GM10248 (cell line): ENCODE results near the gene CTNNBIP1.

Experiments used
- CTCF ChIA-PET: fragments of 300-600 bp; sonication (Branson Sonifier 250); formaldehyde crosslinking; extraction: SDS; loops from one replicate; lab custom pipeline; 2021; ENCODE audit warnings: antibody characterized with exemption; lab: Yijun Ruan, JAX
- POLR2A ChIA-PET: fragments of 350-650 bp; sonication (Branson Sonifier 250); formaldehyde crosslinking; extraction: SDS; loops from one replicate; lab custom pipeline; 2020; ENCODE audit warnings: antibody characterized with exemption; lab: Yijun Ruan, JAX
- DNase-seq: peaks from one replicate; pipeline ENCODE4 v3.0.0; 2012; ENCODE audit errors: extremely low spot score
- TF ChIP-seq, protein P1 (sequence below): IDR thresholded peaks from 2 replicates; pipeline ENCODE4 v1.5.1; 2012; ENCODE audit warnings: mild to moderate bottlenecking, low read depth; ENCODE audit errors: extremely low read depth, missing control alignments, control extremely low read depth

Gene CTNNBIP1

GRCh38 chr1:9882945-9883303, 27.1 kb downstream of the CTNNBIP1 start:
- POLR2A ChIA-PET: no interaction called here
- DNase-seq: no peak
- TF ChIP-seq, protein P1, sequence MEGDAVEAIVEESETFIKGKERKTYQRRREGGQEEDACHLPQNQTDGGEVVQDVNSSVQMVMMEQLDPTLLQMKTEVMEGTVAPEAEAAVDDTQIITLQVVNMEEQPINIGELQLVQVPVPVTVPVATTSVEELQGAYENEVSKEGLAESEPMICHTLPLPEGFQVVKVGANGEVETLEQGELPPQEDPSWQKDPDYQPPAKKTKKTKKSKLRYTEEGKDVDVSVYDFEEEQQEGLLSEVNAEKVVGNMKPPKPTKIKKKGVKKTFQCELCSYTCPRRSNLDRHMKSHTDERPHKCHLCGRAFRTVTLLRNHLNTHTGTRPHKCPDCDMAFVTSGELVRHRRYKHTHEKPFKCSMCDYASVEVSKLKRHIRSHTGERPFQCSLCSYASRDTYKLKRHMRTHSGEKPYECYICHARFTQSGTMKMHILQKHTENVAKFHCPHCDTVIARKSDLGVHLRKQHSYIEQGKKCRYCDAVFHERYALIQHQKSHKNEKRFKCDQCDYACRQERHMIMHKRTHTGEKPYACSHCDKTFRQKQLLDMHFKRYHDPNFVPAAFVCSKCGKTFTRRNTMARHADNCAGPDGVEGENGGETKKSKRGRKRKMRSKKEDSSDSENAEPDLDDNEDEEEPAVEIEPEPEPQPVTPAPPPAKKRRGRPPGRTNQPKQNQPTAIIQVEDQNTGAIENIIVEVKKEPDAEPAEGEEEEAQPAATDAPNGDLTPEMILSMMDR: no peak
- CTCF ChIA-PET: interaction anchor here (0.7 to 0.8 kb wide), 2 partner anchors 10 to 14 kb away, joined by 3 read pairs; no protein-coding TSS in a partner anchor

DNA sequence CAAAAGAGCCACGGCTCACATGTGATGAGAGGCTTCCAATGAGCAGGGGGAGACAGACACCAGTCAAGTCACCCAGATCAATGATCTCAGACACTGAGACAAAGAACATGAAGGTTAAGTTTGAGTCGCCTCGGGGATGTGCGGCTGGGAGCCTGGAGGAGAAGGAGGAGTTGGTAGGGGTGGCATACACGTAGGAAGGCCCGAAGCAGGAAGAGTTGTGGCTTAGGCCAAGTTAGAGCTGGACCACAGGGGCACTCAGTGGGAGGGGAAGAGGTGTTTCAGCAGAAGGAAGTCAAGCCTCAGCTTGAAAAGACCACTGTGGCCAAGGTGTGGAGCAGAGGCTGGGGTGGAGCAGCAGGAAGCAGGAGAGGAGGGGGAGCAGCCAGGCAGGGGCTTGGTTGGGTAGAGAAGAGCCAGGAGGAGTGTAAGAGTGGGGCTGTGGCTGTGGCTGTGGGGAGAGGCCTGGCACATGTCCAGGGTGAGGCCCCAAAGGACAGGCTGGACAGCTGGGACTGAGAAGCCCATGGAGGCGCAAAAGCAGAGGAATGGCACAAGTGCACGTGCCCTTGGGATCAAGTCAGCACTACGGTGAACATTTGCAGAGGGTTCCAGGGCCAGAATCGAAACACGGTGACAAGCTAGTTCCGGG, 27.6 kb downstream of the CTNNBIP1 start:
- POLR2A ChIA-PET: no interaction called here
- TF ChIP-seq, protein P1: no peak
- DNase-seq: no peak
- CTCF ChIA-PET: interaction anchor here (0.7 kb wide), 1 partner anchor 10 kb away, joined by 3 read pairs; no protein-coding TSS in a partner anchor

DNA sequence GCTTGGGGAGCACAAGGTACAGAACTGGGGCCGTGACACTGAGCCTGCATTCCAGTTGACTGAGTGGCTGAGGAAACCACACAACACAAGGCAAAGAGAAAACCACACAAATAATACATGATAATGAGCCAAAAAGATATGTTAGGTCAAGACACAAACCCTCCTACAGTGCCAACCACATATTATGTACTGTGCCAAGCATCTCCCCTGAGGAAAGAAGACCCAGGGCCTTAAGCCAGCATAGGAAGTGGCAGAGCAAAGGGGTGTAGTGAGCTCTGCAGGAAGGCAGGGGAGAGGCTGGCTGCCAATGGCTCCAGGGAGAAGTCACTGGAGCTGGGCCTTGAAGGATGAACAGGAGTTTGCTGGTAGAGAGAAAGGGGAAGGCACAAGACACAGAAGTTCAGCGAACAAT, 28.2 kb downstream of the CTNNBIP1 start:
- POLR2A ChIA-PET: no interaction called here
- TF ChIP-seq, protein P1: no peak
- CTCF ChIA-PET: no interaction called here
- DNase-seq: no peak

- POLR2A ChIA-PET: no interaction called here
- CTCF ChIA-PET: interaction anchor here (0.9 to 3.5 kb wide), 7 partner anchors 10 to 263 kb away, joined by 3 to 21 read pairs (median 5); partner anchors contain the start of genes LZIC and NMNAT1
- DNase-seq: no peak
- TF ChIP-seq, protein P1: no peak
Measured at GRCh38 chr1:9878404-9878803, 31.7 kb downstream of the CTNNBIP1 start.

GRCh38 chr1:9877962-9878361, 32.1 kb downstream of the CTNNBIP1 start:
- no peak for DNase-seq
- ChIA-PET CTCF (interaction anchor here (0.9 to 3.5 kb wide), 9 partner anchors 10 to 262 kb away, joined by 3 to 21 read pairs (median 5); partner anchors contain the start of genes LZIC, NMNAT1 and UBE4B), POLR2A (no interaction called here)
- TF ChIP-seq, protein P1: no peak

DNA sequence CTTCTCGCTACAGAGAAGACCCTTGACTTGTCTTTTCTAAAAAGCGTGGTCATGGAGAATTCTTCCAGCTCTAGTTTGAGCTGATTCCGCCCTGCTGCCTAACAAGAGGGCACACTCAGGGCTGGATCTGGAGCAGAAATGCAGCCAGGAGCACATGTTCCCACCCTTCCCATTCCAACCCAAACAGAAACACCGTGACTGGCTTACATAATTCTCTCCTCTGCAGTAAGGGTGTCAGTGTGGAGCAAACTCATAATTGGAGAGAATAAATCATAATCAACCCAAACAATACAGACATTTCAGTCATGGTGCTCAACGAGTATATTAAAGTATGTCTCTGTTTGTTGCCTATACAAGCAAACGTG, 34.5 kb downstream of the CTNNBIP1 start:
- POLR2A ChIA-PET: no interaction called here
- DNase-seq: no peak
- TF ChIP-seq, protein P1: no peak
- CTCF ChIA-PET: interaction anchor here (0.8 to 5.9 kb wide), 12 partner anchors 11 to 553 kb away, joined by 3 to 57 read pairs (median 6); partner anchors contain the start of gene CENPS
